ENCODE results near the gene ARID2.

DNA sequence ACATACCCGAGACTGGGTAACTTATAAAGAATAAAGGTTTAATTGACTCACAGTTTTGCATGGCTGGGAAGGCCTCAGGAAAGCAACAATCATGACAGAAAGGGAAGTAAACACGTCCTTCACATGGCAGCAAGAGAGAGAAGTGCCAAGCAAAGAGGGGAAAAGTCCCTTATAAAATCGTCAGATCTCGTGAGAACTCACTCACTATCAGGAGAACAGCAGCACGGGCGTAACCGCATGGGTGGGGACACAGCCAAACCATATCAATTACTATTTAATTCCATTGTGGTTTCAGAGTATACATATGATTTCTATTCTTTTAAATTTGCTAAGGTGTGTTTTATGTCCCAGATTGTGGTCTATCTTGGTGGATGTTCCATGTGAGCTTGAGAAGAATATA, 142.9 kb downstream of the ARID2 start:
- TF ChIP-seq, protein P1, sequence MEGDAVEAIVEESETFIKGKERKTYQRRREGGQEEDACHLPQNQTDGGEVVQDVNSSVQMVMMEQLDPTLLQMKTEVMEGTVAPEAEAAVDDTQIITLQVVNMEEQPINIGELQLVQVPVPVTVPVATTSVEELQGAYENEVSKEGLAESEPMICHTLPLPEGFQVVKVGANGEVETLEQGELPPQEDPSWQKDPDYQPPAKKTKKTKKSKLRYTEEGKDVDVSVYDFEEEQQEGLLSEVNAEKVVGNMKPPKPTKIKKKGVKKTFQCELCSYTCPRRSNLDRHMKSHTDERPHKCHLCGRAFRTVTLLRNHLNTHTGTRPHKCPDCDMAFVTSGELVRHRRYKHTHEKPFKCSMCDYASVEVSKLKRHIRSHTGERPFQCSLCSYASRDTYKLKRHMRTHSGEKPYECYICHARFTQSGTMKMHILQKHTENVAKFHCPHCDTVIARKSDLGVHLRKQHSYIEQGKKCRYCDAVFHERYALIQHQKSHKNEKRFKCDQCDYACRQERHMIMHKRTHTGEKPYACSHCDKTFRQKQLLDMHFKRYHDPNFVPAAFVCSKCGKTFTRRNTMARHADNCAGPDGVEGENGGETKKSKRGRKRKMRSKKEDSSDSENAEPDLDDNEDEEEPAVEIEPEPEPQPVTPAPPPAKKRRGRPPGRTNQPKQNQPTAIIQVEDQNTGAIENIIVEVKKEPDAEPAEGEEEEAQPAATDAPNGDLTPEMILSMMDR (optimal IDR thresholded peaks at IDR 0.05 in 1 of 3, IDR thresholded peaks at IDR 0.05 in 1 of 3, conservative IDR thresholded peaks at IDR 0.05 in 1 of 3; ENCODE audit: extremely low read depth in 1 of 3, insufficient read depth in 2 of 3, low read length in 3 of 3), result no peak
- no peak for TF ChIP-seq EZH2 (IDR thresholded peaks at IDR 0.05; ENCODE audit: low read length)

All from keratinocyte (primary cell).